Measurements from ENCODE around the gene TXNDC15.

DNA sequence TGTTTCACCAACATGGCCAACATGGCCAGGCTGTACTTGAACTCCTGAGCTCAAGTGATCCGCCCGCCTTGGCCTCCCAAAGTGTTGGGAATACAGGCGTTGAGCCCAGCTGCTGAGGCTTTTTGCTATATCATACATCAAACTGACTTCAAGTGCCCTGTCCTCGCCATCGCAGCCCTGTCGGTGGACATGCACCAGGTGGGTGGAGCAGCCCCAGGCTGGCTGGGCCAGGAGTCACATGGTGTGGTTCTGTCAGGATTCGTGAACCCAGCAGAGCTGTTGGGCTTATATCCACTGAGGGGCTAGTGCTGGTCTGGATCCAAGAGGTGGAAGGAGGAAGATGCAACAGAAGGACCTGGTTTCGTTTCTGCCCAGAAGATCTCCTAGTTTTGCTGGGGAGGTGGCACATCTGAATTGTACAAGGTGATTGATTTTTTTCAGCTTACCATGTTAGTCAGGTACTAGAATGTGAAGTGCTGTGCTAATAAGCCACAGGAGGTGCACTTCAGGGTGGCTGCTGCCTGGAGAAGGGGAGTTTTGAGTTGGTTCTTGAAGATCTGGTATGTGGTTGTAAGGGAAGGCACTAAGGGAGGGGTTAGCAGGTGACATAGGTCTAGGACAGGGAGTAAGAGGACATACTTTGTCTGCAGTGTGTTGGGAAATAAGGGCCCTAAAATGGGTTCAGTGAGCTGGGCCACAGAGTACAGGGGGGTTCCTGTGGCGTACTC, 46.8 kb downstream of the TXNDC15 start:
- TF ChIP-seq, protein P1, sequence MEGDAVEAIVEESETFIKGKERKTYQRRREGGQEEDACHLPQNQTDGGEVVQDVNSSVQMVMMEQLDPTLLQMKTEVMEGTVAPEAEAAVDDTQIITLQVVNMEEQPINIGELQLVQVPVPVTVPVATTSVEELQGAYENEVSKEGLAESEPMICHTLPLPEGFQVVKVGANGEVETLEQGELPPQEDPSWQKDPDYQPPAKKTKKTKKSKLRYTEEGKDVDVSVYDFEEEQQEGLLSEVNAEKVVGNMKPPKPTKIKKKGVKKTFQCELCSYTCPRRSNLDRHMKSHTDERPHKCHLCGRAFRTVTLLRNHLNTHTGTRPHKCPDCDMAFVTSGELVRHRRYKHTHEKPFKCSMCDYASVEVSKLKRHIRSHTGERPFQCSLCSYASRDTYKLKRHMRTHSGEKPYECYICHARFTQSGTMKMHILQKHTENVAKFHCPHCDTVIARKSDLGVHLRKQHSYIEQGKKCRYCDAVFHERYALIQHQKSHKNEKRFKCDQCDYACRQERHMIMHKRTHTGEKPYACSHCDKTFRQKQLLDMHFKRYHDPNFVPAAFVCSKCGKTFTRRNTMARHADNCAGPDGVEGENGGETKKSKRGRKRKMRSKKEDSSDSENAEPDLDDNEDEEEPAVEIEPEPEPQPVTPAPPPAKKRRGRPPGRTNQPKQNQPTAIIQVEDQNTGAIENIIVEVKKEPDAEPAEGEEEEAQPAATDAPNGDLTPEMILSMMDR (IDR thresholded peaks at IDR 0.05), result no peak
- TF ChIP-seq POLR2AphosphoS5 (IDR thresholded peaks at IDR 0.05) (no peak), POLR2A (IDR thresholded peaks at IDR 0.05) (no peak), EP300 (IDR thresholded peaks at IDR 0.05) (no peak)
